IPS DF 6.9 (cell line): Measurements from ENCODE around the gene TSPAN16.
"Not testable (repeated sequence)": the region's sequence is repeated elsewhere in the genome, so short reads cannot be mapped to it uniquely, and the experiment has no call there.

Source experiments
- DNase-seq: peaks from one replicate; pipeline ENCODE4 v3.0.0-alpha.2; 2013; ENCODE audit warnings: low read depth, low spot score
- H3K27ac ChIP-seq: one replicate; pipeline ENCODE4 v1.5.1; 2013; ENCODE audit warnings: low read length, control low read depth
- H3K27me3 ChIP-seq: 2 replicates; pipeline ENCODE4 v1.6.1; 2013; ENCODE audit warnings: mild to moderate bottlenecking, low read length; ENCODE audit not compliant: control insufficient read depth, insufficient read depth
- H3K36me3 ChIP-seq: 2 replicates; pipeline ENCODE4 v1.6.1; 2013; ENCODE audit warnings: low read length; ENCODE audit not compliant: control insufficient read depth, insufficient read depth
- H3K4me1 ChIP-seq: 2 replicates; pipeline ENCODE4 v1.6.1; 2013; ENCODE audit warnings: low read length; ENCODE audit not compliant: control insufficient read depth, insufficient read depth
- H3K4me3 ChIP-seq: 2 replicates; pipeline ENCODE4 v1.5.1; 2013; ENCODE audit warnings: mild to moderate bottlenecking, low read length
- H3K9me3 ChIP-seq: 2 replicates; pipeline ENCODE4 v1.6.1; 2013; ENCODE audit warnings: low read length, inconsistent platforms; ENCODE audit not compliant: control insufficient read depth, insufficient read depth
- WGBS: extraction: QIAGEN DNeasy Blood & Tissue Kit; methylation state at CpG from one replicate; pipeline ENCODE4 v1.1.7; 2013; ENCODE audit warnings: mixed read lengths, missing lambda C conversion rate; ENCODE audit not compliant: insufficient read length, insufficient coverage; 5-methylcytosine and 5-hydroxymethylcytosine counted together

TSPAN16 gene

DNA sequence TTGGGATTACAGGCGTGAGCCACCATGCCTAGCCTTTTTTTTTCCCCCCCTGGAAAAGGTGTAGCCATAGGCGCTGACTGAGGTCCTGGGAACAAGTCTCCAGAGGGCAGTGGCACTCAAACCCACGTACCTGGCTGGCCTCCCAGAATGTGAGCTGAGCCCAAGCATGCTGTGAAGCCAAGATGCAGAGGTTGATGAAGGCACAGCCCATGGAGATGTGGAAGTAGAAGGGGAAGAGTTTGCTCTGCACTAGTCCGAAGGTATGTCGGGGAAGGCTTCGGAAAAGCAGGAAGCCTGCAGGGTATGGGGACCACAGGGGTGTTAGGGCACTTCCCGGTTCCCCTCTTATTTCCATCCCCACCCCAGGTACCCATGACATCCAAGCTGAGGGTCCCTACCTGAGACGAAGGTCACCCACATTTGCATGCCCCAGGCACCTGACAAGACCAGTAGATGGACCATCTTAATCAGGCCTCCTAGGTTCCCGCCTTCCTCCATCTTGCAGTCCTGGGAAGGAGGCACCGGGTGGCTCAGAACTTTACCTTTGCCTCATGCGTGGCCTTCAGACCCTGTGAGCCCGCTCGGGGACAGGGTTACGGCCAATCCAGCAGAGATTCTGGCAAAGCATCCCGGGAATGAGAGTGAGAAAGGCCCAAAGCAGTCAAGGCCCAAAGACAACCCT, 49.3 kb downstream of the TSPAN16 start:
- no CpG with 5 or more reads among the region's 15 CpGs for WGBS
- Histone ChIP-seq H3K9me3 (no peaks in the 10 kb centered on the region), H3K27ac (no peak overlapping the region), H3K27me3 (no peaks in the 10 kb centered on the region), H3K4me1 (no peaks in the 10 kb centered on the region; the same call in 1 of the 2 replicates), H3K4me3 (peak overlapping the region; percentile 100; the same call in 1 of the 2 replicates), H3K36me3 (no peaks in the 10 kb centered on the region; the same call in 1 of the 2 replicates)
- no peak for DNase-seq

DNA sequence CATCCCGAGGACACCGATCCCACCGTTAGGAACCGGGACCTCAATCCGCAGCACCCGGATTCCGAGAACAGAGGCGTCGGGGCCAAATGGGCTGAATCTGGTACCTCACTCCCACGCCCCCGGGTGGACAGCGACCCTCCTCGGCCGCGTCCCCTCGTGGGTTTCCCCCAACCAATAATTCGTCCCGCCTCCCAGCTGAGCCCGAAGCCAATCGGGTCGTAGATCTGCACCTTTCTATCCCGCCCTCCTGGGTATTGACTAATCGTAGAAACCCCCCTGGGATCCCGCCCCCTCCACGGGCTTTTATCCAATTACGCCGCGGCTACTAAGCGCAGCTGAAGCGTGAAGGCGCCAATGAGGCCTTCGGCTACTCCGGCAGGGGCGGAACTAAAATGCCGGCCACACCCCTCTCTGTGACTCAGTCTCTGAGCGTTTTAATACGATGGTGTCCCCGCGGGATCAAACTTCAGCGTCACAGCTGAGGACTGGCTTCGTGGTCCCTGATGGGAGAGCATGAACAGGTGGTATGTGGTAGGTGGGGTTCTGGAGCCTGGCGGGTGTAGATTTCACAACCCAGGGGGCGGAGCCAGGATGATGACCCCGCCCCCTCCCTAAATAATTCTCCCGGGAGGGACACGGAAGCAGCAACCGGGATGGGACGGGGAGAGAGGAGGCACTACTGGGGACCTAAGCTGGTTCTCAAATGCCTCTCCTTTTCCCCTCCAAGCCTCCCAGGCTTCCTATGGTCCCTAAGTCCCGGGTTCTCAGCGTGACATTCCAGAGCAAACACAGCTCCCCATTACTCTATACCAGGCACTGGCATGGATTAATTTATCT, 50.4 kb downstream of the TSPAN16 start, which contains the start of the genes CCDC159 and TMEM205:
Gene CCDC159 (plus strand): TSS at position 416 of the 837 bp plus-strand sequence. CDS start 88 bp downstream, at position 504.
Gene TMEM205 (minus strand): TSS at position 165 of the 837 bp plus-strand sequence. CDS start 649 bp downstream, outside the sequence.
- Histone ChIP-seq H3K36me3 (no peaks in the 10 kb centered on the region; the same call in 1 of the 2 replicates), H3K9me3 (no peaks in the 10 kb centered on the region), H3K27me3 (no peaks in the 10 kb centered on the region), H3K27ac (no peak within 1 kb of the TSS), H3K4me3 (peak within 1 kb of the TSS; percentile 100), H3K4me1 (no peaks in the 10 kb centered on the region; the same call in 1 of the 2 replicates)
- DNase-seq, result peak; percentile 99
- WGBS, result no CpG with 5 or more reads among the region's 50 CpGs

DNA sequence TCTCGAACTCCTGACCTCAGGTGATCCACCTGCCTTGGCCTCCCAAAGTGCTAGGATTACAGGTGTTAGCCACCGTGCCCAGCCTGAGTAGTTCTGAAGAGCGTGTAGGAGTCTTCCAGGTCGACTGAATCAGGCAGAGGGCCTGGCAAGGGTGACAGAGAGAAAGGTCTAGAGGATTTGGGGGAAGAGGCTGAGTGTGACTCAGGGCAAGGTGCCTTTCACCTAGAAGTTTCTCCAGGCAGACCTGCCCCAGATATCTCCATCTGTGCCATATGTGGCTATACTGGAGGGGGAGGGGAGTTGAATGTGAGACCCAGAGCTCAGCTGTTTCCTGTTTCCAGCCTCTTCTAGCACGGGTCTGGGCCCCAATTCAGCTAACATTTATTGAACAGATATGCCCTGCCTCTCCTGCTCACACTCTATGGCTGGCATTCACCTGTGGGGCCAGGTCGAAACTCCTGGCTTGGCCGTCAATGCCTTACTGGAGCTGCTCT, 51.6 kb downstream of the TSPAN16 start:
- H3K4me3 ChIP-seq, result no peak overlapping the region
- no peaks in the 10 kb centered on the region for H3K9me3 ChIP-seq
- no peak overlapping the region for H3K27ac ChIP-seq
- H3K36me3 ChIP-seq, result no peaks in the 10 kb centered on the region; the same call in 1 of the 2 replicates
- H3K27me3 ChIP-seq, result no peaks in the 10 kb centered on the region
- H3K4me1 ChIP-seq, result no peaks in the 10 kb centered on the region; the same call in 1 of the 2 replicates
- DNase-seq, result no peak
- WGBS, result no CpG with 5 or more reads among the region's 7 CpGs

DNA sequence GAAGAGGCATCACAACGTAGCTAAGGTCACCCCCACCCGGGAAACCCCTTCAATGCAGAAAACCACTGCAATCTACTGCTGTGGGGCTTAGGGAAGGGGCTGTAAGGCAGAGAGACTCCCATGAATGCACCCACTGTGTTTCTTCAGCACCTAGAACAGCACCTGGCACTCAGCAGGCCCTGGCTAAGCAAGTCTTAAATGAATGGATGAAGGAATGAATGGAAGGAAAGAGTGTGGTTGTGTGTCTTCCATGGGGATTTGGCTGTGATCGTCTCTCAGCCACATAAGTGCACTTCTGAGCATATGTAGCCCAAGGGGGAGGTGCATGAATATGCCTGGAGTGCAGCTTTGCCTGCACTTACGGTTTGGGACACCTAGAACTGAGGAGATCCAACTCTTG, 53.2 kb downstream of the TSPAN16 start:
- H3K27ac ChIP-seq, result no peak overlapping the region
- H3K9me3 ChIP-seq, result no peaks in the 10 kb centered on the region
- no peaks in the 10 kb centered on the region for H3K27me3 ChIP-seq
- H3K4me1 ChIP-seq, result no peaks in the 10 kb centered on the region; the same call in 1 of the 2 replicates
- no peak for DNase-seq
- H3K36me3 ChIP-seq, result no peaks in the 10 kb centered on the region
- no peak overlapping the region for H3K4me3 ChIP-seq
- WGBS, result no CpG with 5 or more reads among the region's 4 CpGs

DNA sequence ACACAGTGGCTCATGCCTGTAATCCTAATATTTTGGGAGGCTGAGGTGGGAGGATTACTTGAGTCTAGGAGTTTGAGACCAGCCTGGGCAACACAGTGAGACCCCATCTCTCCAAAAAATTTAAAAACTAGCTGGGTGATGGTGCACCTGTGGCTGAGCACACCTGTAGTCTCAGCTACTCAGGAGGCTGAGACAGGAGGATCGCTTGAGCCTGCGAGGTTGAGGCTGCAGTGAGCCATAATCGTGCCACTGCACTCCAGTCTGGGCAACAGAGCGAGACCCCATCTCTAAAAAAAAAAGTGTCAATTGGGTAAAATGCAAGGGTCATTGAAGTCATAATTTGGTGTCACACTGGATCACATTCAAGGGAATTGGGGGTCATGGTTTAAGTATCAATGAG, 58.1 kb downstream of the TSPAN16 start:
- H3K9me3 ChIP-seq, H3K27me3 ChIP-seq, H3K36me3 ChIP-seq, H3K4me3 ChIP-seq, H3K4me1 ChIP-seq, H3K27ac ChIP-seq, DNase-seq: not testable (repeated sequence)
- WGBS, result no CpG with 5 or more reads among the region's 4 CpGs

DNA sequence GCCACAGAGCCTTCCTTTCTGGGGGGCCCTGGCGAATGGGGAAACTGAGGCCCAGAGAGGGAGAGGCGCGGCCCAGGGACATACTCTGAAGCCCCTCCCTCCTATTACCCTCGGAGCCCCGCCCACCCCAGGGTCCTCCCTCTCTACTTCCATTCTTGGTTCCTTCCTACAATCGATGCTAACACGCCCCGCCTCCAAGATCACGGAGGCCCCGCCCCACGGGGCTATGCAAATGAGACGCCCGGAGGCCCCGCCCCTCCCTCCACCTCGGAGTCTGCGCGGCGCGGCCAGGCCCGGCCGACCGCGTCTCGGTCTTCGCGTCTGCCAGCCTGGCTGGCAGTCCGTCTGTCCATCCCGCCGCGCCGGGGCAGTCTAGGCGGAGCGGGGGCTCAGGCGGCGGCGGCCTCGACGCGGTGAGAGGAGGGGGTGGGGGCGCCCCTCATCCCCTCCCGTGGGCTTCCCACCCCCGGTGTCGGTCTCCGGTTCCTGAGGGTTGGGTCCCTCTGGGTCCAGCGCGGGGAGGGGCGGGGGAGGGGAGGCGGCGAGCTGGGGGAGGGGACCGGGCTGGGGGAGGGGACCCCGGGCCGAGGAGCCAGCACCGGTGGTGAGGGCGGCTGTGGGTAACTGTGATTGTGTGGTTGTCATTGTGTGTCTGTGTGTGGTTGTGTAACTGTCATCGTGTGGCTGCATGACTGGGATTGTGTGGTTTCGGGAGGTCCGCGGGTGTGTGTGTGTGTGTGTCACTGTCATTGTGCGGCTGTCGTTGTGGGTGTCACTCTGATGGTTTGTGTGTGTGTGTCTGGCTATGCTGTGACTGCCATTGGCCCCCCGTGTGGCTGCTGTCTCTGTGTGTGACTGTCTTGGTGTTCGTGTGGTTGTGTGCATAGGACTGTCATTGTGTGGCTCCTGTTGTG, 59.5 kb downstream of the TSPAN16 start, which contains the start of gene PLPPR2:
Gene PLPPR2 (plus strand): TSS at position 273 of the 914 bp plus-strand sequence. CDS start 2,242 bp downstream, outside the sequence.
- Histone ChIP-seq H3K27me3 (no peaks in the 10 kb centered on the region), H3K27ac (no peak within 1 kb of the TSS), H3K9me3 (no peaks in the 10 kb centered on the region), H3K36me3 (no peaks in the 10 kb centered on the region), H3K4me1 (peaks cover 4% of the 10 kb centered on the region; the same call in 1 of the 2 replicates), H3K4me3 (peak within 1 kb of the TSS; percentile 49; the same call in 1 of the 2 replicates)
- no peak for DNase-seq
- no CpG with 5 or more reads among the region's 62 CpGs for WGBS

DNA sequence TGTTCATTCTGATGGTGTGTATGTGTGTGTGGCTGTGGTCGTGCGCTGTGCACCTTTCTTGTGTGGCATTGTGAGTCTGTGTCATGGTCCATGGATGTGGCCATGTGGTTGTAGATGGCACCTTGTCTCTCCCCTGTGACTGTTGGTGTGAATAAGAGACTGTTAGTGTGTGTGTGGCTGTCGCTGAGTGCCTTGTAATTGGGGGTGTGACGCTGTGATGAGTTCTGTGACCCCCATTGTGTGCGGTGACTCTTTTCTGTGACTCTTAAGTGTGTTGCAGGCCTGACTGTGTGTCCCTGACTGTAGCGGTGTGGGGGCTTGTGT, 60.1 kb downstream of the TSPAN16 start:
- peaks cover 6% of the 10 kb centered on the region; the same call in 1 of the 2 replicates for H3K4me1 ChIP-seq

DNA sequence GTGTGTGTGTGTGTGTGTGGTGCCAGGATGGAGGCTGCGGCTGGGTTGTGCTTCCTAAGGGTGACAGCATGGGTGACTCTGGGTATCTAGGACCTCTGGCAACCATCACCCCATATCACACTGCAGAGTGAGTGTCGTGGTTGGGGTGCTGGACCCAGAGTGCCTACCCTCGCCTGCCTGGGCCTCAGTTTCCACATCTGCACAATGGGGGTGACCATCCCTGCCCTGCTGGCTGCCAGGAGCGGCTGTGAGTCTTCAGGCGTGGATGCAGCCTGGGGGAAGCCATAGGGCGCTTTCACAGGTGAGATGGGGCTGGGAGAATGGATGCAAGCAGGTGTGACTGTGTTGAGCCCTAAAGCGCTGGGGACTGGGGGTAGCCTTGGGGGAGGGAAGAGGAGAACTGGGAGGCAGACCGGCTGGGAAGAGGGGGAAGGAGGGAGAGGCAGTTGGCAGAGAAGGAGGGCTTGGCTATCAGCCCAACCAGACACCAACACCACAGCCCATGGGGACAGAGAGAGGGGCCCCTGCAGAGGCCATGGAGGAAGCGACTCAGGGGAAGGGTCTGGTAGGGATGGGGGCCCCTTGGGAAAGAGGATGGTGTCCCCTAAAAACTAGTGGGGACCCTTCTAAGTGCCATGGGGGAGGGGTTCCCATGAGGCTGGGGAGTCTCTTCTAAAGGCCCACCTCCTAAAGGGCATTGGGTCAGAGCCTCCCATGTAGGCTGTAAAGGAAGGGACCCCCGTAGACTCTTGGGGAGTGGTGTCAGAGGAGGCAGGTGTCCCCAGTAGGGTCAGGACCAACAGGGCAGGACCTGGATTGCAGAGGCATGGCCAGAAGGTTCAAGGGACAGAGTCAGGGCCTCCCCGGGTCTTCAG, 61.0 kb downstream of the TSPAN16 start:
- no peak overlapping the region for H3K27ac ChIP-seq
- no peaks in the 10 kb centered on the region for H3K36me3 ChIP-seq
- peaks cover 6% of the 10 kb centered on the region; the same call in 1 of the 2 replicates for H3K4me1 ChIP-seq
- no CpG with 5 or more reads among the region's 11 CpGs for WGBS
- no peak overlapping the region for H3K4me3 ChIP-seq
- H3K9me3 ChIP-seq, result no peaks in the 10 kb centered on the region
- DNase-seq, result no peak
- H3K27me3 ChIP-seq, result no peaks in the 10 kb centered on the region

More for the DNA sequence above, 60.1 kb downstream of the TSPAN16 start:
- Histone ChIP-seq H3K27ac (no peak overlapping the region), H3K4me3 (no peak overlapping the region), H3K27me3 (no peaks in the 10 kb centered on the region), H3K9me3 (no peaks in the 10 kb centered on the region), H3K36me3 (no peaks in the 10 kb centered on the region)
- WGBS, result no CpG with 5 or more reads among the region's 6 CpGs
- no peak for DNase-seq

DNA sequence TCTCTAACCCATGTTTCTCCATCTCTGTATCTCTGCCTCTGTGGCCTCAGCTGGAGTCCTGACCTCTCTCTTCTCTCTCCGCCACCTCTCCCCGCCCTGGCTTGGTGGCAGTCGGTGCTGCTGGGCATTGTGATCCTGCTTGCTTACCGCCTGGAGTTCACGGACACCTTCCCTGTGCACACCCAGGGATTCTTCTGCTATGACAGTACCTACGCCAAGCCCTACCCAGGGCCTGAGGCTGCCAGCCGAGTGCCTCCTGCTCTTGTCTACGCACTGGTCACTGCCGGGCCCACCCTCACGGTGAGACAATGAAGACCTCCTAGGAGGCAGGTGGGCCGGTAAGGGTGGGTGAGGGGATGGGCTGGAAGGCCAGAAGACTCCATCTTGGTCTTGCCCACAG, 63.5 kb downstream of the TSPAN16 start:
- Histone ChIP-seq H3K9me3 (no peaks in the 10 kb centered on the region), H3K27me3 (no peaks in the 10 kb centered on the region), H3K4me3 (no peak overlapping the region), H3K36me3 (no peaks in the 10 kb centered on the region), H3K4me1 (peaks cover 6% of the 10 kb centered on the region; the same call in 1 of the 2 replicates), H3K27ac (no peak overlapping the region)
- WGBS, result no CpG with 5 or more reads among the region's 11 CpGs
- no peak for DNase-seq
